Measurements from ENCODE around the gene RPP25L. TPM values are rescaled to one million over a fixed set of nuclear protein-coding genes. Genes with fewer than 3 reads are reported as not detected.

RPP25L gene, protein sequence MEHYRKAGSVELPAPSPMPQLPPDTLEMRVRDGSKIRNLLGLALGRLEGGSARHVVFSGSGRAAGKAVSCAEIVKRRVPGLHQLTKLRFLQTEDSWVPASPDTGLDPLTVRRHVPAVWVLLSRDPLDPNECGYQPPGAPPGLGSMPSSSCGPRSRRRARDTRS
- total RNA-seq (2021; ENCODE audit: unreplicated experiment) (51.1 TPM), Bru-seq, nascent RNA (percentile 85 among the genes with signal in this experiment), BruChase-seq, experiment 1, labeled RNA remaining after a 6-hour chase (percentile 76 among the genes with signal in this experiment), BruChase-seq, experiment 2, labeled RNA remaining after a 2-hour chase (percentile 92 among the genes with signal in this experiment)
- polyA plus RNA-seq (2012), result 64.6 and 71.7 TPM in 2 replicates
- long read RNA-seq, transcript RPP25L-202 (2 exons, 888 nt), result major isoform, 20 of 34 reads
- long read RNA-seq, transcript RPP25L-201 (2 exons, 1,092 nt), result minor isoform, 8 of 34 reads
- long read RNA-seq, partial matches to known transcripts, result 0 of 34 reads
- long read RNA-seq, other reads (novel, unspliced or antisense), result 6 of 34 reads

DNA sequence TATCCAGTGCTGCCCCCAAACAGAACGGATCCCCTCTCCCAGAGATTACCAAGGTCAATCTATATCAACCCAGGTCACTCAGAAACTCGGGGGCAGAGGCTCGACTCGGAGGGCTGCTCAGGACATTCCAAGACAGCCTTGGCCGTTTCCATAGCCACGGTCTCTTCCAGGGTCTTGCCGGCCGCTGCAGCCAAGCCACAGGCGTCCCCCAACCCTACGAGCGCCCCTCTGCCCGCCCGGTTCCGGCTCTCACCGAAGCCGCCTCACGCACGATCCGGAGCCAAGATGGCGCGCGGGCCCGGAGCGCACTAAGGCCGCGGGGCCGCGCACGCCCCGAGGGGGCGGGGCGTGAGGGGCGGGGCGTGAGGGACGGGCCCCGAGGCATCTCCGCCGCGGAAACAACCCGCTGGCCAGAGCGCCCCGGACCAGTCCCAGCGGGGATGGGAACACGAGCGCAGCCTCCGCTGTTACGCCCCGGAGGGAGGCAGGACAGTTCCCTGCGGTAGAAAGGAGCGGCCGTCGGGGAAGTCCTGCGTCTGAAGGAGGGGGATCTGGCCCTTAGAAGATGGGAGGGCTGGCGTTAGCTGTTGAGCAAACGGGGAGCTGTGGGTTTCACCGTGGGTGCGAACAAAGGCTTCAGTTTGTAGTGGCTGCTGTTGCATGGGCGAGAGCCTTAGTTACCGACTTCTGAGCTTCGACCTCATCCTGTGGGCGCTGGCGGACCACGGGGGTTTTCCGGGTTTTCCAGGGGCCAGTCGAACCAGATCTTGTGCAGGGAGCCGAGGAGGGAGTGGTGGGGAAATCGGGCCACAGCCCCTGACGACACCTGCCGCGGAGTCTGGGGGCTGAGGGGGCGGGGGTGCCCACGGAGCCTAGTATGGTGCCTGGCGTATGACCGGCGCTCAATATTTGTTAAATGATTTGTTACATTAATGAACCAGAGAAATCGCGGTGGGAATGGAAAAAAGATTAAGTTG lies at the start of gene RPP25L:
Gene RPP25L (minus strand): TSS at position 287 of the 977 bp plus-strand sequence. CDS start 801 bp downstream, outside the sequence.
- no peaks in the 10 kb centered on the region for H4K20me1 ChIP-seq (ENCODE audit: insufficient read depth)
- H3K27ac ChIP-seq (ENCODE audit: low read depth, low read length), result peak within 1 kb of the TSS; percentile 82
- H2AFZ ChIP-seq (ENCODE audit: low read depth, low read length, poor library complexity, severe bottlenecking), result peak within 1 kb of the TSS; percentile 92
- H3K79me2 ChIP-seq (ENCODE audit: insufficient read depth, low read length), result peaks cover 15% of the 10 kb centered on the region
- intact Hi-C loops (cut with micrococcal nuclease), result loop anchor here (1.0 to 2.0 kb wide), 2 partner anchors 22 to 53 kb away; no protein-coding TSS in a partner anchor
- no peaks in the 10 kb centered on the region for H3K27me3 ChIP-seq (ENCODE audit: insufficient read depth, low read length)
- RAD21 ChIA-PET (ENCODE audit: low non-redundant PET in 1 of 2, low total read pairs in 2 of 2, uncharacterized antibody in 2 of 2, unreplicated experiment in 2 of 2), result no interaction called here
- H3K4me3 ChIP-seq (replicated peaks in 1 of 2; ENCODE audit: low read depth in 1 of 2, low read length in 2 of 2), result peak within 1 kb of the TSS; percentile 87 to 95
- H3K9me2 ChIP-seq (ENCODE audit: insufficient read depth), result no peaks in the 10 kb centered on the region
- H3K4me2 ChIP-seq (ENCODE audit: low read length), result peak within 1 kb of the TSS; percentile 91
- TF ChIP-seq TCF7L2 (IDR thresholded peaks at IDR 0.05; ENCODE audit: borderline replicate concordance, extremely low read depth, insufficient read depth, insufficient read length) (no peak), POLR2A (IDR thresholded peaks at IDR 0.05; ENCODE audit: borderline replicate concordance, extremely low read depth, insufficient read depth, insufficient read length) (peak; percentile 87), ZNF274 (IDR thresholded peaks at IDR 0.05; ENCODE audit: low read depth, low read length) (no peak), FOSL1 (IDR thresholded peaks at IDR 0.05; ENCODE audit: low read depth) (no peak), EGR1 (IDR thresholded peaks at IDR 0.05; ENCODE audit: low read depth) (0 out of 2 replicates have a peak, but pooled peaks have one; percentile 18), SRF (IDR thresholded peaks at IDR 0.05; ENCODE audit: low read depth) (no peak), YY1 (IDR thresholded peaks at IDR 0.05; ENCODE audit: extremely low read depth, insufficient replicate concordance, low read depth, low read length) (peak; percentile 93), SP1 (IDR thresholded peaks at IDR 0.05; ENCODE audit: low read depth) (no peak), ZFX (IDR thresholded peaks at IDR 0.05) (peak; percentile 58), POLR2AphosphoS5 (IDR thresholded peaks at IDR 0.05; ENCODE audit: low read depth, low read length) (peak; percentile 95), SIN3A (IDR thresholded peaks at IDR 0.05; ENCODE audit: low read depth) (peak; percentile 65), RAD21 (IDR thresholded peaks at IDR 0.05; ENCODE audit: low read depth) (no peak), ELF1 (IDR thresholded peaks at IDR 0.05; ENCODE audit: borderline replicate concordance, low read depth) (no peak)
- TF ChIP-seq, protein P1, sequence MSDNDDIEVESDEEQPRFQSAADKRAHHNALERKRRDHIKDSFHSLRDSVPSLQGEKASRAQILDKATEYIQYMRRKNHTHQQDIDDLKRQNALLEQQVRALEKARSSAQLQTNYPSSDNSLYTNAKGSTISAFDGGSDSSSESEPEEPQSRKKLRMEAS (IDR thresholded peaks at IDR 0.05), result peak; percentile 64
- TF ChIP-seq, protein P2, sequence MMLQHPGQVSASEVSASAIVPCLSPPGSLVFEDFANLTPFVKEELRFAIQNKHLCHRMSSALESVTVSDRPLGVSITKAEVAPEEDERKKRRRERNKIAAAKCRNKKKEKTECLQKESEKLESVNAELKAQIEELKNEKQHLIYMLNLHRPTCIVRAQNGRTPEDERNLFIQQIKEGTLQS (IDR thresholded peaks at IDR 0.05), result no peak
- TF ChIP-seq, protein P3, sequence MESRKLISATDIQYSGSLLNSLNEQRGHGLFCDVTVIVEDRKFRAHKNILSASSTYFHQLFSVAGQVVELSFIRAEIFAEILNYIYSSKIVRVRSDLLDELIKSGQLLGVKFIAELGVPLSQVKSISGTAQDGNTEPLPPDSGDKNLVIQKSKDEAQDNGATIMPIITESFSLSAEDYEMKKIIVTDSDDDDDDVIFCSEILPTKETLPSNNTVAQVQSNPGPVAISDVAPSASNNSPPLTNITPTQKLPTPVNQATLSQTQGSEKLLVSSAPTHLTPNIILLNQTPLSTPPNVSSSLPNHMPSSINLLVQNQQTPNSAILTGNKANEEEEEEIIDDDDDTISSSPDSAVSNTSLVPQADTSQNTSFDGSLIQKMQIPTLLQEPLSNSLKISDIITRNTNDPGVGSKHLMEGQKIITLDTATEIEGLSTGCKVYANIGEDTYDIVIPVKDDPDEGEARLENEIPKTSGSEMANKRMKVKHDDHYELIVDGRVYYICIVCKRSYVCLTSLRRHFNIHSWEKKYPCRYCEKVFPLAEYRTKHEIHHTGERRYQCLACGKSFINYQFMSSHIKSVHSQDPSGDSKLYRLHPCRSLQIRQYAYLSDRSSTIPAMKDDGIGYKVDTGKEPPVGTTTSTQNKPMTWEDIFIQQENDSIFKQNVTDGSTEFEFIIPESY (IDR thresholded peaks at IDR 0.05; ENCODE audit: extremely low read depth, insufficient replicate concordance, low read length), result peak; percentile 45
- H3K9me3 ChIP-seq (ENCODE audit: control insufficient read depth in 1 of 2, insufficient read depth in 1 of 2, low read depth in 1 of 2, low read length in 2 of 2), result no peaks in the 10 kb centered on the region
- POLR2A ChIA-PET, result interaction anchor here (1.0 to 2.1 kb wide), 2 partner anchors 9 to 26 kb away, joined by 3 to 6 read pairs; partner anchors contain the start of gene SIGMAR1
- BruUV-seq (replicated peaks), result TSS peak; percentile 90
- peak within 1 kb of the TSS; percentile 90 for H3K9ac ChIP-seq (ENCODE audit: low read length)
- peak; percentile 89 for ATAC-seq
- H3K4me1 ChIP-seq (ENCODE audit: control insufficient read depth in 1 of 2, insufficient read depth in 2 of 2, low read length in 2 of 2), result peaks cover 5 to 28% of the 10 kb centered on the region in 2 experiments
- CTCF ChIA-PET, result interaction anchor here (0.9 to 1.0 kb wide), 4 partner anchors 8 to 208 kb away, joined by 3 to 6 read pairs (median 4); no protein-coding TSS in a partner anchor
- peak; percentile 49 for DNase-seq (ENCODE audit: low read depth, low spot score)
- 0 out of 4 replicates have a peak, but pooled peaks cover 0 to 3% of the 10 kb centered on the region in 2 experiments for H3K36me3 ChIP-seq (ENCODE audit: control insufficient read depth in 1 of 2, insufficient read depth in 2 of 2, low read length in 2 of 2)

Measured in HCT116 (cell line).